GM12801 (cell line): Measurements from ENCODE around the gene BAD.

Experiments
- CTCF ChIP-seq: IDR thresholded peaks from one replicate; pipeline ENCODE4 v1.5.1; 2011; ENCODE audit warnings: control low read depth; ENCODE audit not compliant: insufficient read length; ENCODE audit errors: extremely low read depth

BAD gene

DNA sequence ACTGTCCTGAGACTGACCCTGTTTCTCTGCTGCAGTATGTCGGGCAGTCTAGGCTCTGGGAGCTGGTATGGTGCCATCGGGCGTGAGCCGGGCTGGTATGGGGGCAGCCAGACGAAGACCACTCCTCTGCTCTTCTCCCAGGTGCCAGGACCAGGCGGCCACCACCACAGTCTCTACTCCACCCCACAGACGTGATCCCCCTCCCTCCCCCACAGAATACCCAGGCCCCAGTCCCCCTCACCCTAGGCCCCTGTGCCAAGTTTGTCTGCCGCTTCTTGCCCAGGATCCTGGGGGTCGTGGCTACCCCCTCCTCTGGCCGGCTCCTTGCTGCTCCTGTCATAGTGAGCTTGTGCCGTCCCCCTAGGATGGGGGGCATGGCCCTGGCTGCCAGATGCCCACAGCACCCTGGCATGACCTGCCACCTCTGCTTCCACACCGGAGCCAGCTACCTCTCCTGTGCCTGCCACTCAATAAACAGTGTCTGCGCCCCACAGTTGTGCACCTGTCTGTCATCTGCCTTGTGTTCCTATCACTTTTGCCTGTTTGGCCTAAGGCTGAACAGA, 4.6 kb upstream of the BAD start:
- no peak for TF ChIP-seq CTCF

GRCh38 chr11:64288353-64288750, 3.9 kb upstream of the BAD start:
- TF ChIP-seq CTCF: no peak

DNA sequence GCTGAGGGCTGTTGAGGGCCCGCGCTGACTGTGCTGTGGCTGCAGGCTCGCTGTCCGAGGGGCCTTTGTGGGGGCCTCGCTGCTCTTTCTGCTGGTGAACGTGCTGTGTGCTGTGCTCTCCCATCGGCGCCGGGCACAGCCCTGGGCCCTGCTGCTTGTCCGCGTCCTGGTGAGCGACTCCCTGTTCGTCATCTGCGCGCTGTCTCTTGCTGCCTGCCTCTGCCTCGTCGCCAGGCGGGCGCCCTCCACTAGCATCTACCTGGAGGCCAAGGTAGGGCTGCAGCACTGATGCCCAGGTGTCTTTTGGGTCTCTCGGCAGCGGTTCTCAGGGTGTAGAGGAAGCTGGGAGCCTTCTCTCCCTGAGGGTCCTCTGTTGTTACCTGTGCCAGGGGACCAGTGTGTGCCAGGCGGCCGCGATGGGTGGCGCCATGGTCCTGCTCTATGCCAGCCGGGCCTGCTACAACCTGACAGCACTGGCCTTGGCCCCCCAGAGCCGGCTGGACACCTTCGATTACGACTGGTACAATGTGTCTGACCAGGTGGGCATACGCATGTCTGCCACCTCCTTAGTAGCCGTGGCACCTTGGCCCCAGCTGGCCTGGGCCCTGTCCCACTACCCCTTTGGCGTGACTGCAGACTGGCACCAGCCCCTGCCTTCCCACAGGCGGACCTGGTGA, 3.3 kb upstream of the BAD start:
- TF ChIP-seq CTCF: no peak

DNA sequence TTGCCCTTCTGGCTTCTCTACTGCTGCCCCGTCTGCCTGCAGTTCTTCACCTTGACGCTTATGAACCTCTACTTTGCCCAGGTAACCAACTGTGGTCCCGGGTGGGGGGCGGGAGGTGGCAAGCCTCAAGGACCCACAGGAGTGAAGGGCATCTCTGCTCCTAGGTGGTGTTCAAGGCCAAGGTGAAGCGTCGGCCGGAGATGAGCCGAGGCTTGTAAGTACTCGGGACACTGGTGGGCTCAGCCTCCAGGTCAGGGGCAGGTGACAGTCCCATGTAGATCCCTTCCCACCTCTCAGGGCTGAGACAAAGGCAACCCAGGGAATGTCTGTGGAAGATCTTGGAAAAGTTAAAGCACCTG, 2.3 kb upstream of the BAD start:
- TF ChIP-seq CTCF: no peak

DNA sequence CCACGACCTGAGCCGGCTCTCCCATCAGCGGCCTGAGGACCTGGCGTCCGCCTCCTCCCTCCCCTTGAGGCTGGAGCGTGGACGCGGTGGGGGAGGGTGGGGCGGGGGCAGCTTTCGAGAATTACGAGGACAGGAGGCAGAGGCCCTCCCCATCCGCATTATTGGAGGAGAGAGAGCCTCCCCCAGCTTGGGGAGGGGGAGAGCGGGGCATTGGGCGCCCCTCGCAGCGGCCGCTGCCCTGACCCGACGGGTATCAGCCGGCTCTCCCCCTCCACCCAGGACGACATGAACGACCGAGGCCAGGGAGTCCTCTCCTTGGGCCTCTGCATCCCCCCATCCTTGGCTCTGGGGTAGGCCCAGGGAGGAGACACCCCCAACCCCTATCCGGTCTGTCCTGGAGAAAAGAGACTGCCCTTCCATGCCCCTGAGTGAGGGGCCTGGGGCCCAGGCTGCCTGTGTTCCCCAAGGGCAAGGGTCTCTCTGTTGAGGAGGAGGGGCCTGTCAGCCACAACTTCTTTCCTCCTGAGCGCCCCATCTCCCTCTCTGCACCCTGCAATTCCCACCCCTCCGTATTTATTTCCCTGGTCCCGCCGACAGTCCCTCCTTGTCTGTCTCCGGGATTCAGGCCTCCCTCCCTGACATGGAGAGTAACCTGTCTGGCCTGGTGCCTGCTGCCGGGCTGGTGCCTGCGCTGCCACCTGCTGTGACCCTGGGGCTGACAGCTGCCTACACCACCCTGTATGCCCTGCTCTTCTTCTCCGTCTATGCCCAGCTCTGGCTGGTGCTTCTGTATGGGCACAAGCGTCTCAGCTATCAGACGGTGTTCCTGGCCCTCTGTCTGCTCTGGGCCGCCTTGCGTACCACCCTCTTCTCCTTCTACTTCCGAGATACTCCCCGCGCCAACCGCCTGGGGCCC, 1.7 kb upstream of the BAD start:
- TF ChIP-seq CTCF: no peak

GRCh38 chr11:64284962-64285884, 758 bp upstream of the BAD start, which contains the start of gene GPR137:
Gene GPR137, plus strand, starts transcription at chr11:64285848. Its CDS starts 677 bp downstream, at chr11:64286525.
- TF ChIP-seq CTCF: no peak
